ENCODE measurements around the gene GPRC5A. TPM values are rescaled to one million over a fixed set of nuclear protein-coding genes. Genes with fewer than 3 reads are reported as not detected.
"Not testable (repeated sequence)": the region's sequence is repeated elsewhere in the genome, so short reads cannot be mapped to it uniquely, and the experiment has no call there.

The GPRC5A gene
- total RNA-seq, 4 donors from 2014 or later, result 11.3 to 284 (median 88.4) TPM

DNA sequence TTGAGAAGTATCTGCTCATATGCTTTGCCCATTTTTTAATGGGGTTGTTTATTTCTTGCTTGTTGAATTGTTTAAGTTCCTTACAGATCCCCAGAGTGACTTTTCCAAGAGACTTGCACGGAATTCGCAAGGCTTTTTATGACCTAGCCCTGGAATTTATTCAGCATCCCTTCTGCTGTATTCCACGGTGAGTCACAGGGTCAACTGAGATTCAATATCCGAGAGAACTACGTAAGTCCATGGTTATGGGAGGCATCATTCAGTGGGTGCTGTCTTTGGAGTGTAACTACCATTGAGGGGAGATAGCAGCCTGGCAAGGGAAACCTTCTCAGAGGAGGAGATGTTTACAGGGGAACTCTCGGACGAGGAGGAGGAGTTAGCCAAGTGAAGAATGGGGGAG is 20.9 kb upstream of the GPRC5A start:
- no peak for DNase-seq (ENCODE audit: low spot score)
- no peak for ATAC-seq (ENCODE audit: low FRiP score)
- TF ChIP-seq, protein P1, sequence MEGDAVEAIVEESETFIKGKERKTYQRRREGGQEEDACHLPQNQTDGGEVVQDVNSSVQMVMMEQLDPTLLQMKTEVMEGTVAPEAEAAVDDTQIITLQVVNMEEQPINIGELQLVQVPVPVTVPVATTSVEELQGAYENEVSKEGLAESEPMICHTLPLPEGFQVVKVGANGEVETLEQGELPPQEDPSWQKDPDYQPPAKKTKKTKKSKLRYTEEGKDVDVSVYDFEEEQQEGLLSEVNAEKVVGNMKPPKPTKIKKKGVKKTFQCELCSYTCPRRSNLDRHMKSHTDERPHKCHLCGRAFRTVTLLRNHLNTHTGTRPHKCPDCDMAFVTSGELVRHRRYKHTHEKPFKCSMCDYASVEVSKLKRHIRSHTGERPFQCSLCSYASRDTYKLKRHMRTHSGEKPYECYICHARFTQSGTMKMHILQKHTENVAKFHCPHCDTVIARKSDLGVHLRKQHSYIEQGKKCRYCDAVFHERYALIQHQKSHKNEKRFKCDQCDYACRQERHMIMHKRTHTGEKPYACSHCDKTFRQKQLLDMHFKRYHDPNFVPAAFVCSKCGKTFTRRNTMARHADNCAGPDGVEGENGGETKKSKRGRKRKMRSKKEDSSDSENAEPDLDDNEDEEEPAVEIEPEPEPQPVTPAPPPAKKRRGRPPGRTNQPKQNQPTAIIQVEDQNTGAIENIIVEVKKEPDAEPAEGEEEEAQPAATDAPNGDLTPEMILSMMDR (IDR thresholded peaks at IDR 0.05), result no peak

DNA sequence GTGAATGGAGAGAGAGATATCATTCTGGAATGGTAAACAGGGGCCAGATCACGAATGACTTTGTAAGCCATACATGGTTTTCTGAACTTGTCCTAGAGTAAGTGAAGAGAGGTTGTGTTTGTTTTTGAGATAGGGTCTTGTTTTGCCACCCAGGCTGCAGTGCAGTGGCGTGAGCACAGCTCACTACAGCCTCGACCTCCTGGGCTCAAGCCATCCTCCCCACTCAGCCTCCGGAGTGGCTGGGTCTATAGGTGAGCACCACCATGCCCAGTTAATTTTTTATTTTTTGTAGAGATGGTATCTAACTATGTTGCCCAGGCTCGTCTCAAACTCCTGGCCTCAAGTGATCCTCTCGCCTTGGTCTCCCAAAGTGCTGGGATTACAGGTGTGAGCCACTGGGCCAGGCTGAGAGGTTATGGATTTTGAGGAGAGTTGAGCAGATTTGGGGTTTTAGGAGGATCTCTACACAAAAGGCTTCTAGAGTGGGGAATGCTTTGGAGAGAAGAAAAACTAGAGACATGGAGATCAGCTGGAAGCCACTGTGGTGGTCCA is 19.7 kb upstream of the GPRC5A start:
- no peak for DNase-seq (ENCODE audit: low spot score)
- no peak for ATAC-seq (ENCODE audit: low FRiP score)
- TF ChIP-seq, protein P1 (IDR thresholded peaks at IDR 0.05), result no peak

DNA sequence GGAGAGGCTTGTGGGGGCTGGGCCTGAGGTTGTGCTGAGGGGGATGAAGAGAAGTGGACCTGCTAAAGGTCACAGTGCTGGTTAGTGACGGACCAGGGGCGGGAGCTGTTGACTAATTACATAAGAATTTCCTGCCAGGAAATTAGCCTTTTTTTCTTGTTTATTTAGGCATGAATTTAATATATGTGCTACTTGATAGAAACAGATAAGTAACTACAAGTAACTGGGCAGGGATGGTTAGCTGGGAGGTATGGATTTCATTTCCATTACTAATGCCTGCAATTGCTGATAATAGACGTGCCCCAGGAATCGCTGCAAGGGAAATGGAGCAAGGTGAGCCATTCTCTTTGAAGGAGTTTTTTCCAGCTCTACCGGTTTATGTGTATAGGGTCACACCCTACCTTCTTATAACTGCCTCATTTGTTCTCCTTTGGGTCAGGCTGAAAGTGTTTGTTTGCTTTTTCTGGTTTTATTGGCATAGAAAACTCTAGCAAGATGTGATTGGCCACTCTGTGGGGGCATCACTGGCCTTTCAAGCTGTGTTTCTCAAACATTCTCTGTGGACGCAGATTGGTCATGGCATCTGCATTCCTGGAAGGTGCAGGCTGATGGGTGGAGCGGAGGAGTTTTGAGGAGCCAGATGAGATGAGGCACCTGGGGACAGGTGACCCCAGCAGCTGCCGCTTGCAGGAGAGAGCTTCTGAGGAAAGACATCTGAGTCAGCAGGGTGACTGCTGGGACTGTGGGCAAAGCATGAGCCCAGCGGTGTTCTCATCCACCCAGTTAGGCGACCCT is 19.0 kb upstream of the GPRC5A start:
- TF ChIP-seq, protein P1 (IDR thresholded peaks at IDR 0.05), result no peak
- ATAC-seq (ENCODE audit: low FRiP score), result peak; percentile 76
- no peak for DNase-seq (ENCODE audit: low spot score)

DNA sequence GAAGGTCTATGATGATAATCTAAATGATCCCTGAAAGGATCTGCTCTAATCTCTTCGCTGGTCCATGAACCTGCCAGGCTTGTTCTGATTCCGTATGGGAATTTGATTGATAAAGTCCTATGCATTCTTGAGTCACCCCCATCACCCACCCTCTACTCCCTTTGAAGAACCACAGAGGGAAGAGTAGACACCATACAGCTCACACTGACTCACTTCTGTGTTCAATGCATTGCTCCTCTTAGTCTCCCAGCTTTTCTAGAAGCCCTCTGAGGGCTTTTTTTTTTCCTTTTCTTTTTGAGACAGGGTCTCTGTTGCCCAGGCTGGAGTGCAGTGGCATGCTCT is 18.5 kb upstream of the GPRC5A start:
- DNase-seq (ENCODE audit: low spot score) (no peak), ATAC-seq (ENCODE audit: low FRiP score) (no peak)
- TF ChIP-seq, protein P1 (IDR thresholded peaks at IDR 0.05), result no peak

- ATAC-seq (ENCODE audit: low FRiP score), result no peak
- TF ChIP-seq, protein P1 (IDR thresholded peaks at IDR 0.05), result no peak
- DNase-seq (ENCODE audit: low spot score), result no peak
These were observed 17.3 kb upstream of the GPRC5A start for GRCh38 chr12:12874029-12874428.

- not testable (repeated sequence) for DNase-seq (ENCODE audit: low spot score); ATAC-seq (ENCODE audit: low FRiP score)
These were observed 16.1 kb upstream of the GPRC5A start for GRCh38 chr12:12875301-12875700.

GRCh38 chr12:12877153-12877768 is 14.1 kb upstream of the GPRC5A start:
- ATAC-seq (ENCODE audit: low FRiP score) (no peak), DNase-seq (ENCODE audit: low spot score) (no peak)
- TF ChIP-seq, protein P1 (IDR thresholded peaks at IDR 0.05), result no peak
